Activated naive CD8-positive, alpha-beta T cell treated with anti-CD3 and anti-CD28 coated beads, Interleukin-2, amount 10 ng/mL, durations not matched to agents 7 days and 5 days (primary cell): Measurements from ENCODE around the gene MEN1. TPM values are rescaled to one million over a fixed set of nuclear protein-coding genes. Genes with fewer than 3 reads are reported as not detected.

Source experiments
- ATAC-seq: fragments of 150-1000 bp; cut with Tn5 transposase; one replicate; pipeline ENCODE4 v1.10.0; 2021; ENCODE audit warnings: low read depth, moderate library complexity
- POLR2A ChIA-PET: fragments of 350-600 bp; sonication (Branson Sonifier 250); formaldehyde crosslinking; loops from one replicate; lab custom pipeline; 2021; ENCODE audit warnings: antibody characterized with exemption; lab: Charles Lee
- DNase-seq: peaks from one replicate; pipeline ENCODE4 v3.0.0; 2021
- H3K27ac Mint-ChIP-seq: one replicate; pipeline ENCODE4 v1.8.0; 2022; ENCODE audit warnings: mild to moderate bottlenecking, mixed read lengths
- H3K27me3 Mint-ChIP-seq: one replicate; pipeline ENCODE4 v1.8.0; 2022; ENCODE audit warnings: mild to moderate bottlenecking, moderate library complexity, mixed read lengths
- H3K36me3 Mint-ChIP-seq: one replicate; pipeline ENCODE4 v1.8.0; 2021; ENCODE audit warnings: mild to moderate bottlenecking, mixed read lengths
- H3K4me1 Mint-ChIP-seq: one replicate; pipeline ENCODE4 v1.8.0; 2021; ENCODE audit warnings: mixed read lengths
- H3K4me3 Mint-ChIP-seq: one replicate; pipeline ENCODE4 v1.8.0; 2022; ENCODE audit warnings: mild to moderate bottlenecking, moderate library complexity, mixed read lengths
- H3K9me3 Mint-ChIP-seq: one replicate; pipeline ENCODE4 v1.8.0; 2021; ENCODE audit warnings: mixed read lengths
- total RNA-seq, 2 experiments: library from RNA; stranded (reverse); gene quantifications; one replicate each; pipeline ENCODE4 v1.2.3, GENCODE V29; 2021

The MEN1 gene
- total RNA-seq, 2 experiments from 2014 or later, result 37.4 to 39.0 TPM

DNA sequence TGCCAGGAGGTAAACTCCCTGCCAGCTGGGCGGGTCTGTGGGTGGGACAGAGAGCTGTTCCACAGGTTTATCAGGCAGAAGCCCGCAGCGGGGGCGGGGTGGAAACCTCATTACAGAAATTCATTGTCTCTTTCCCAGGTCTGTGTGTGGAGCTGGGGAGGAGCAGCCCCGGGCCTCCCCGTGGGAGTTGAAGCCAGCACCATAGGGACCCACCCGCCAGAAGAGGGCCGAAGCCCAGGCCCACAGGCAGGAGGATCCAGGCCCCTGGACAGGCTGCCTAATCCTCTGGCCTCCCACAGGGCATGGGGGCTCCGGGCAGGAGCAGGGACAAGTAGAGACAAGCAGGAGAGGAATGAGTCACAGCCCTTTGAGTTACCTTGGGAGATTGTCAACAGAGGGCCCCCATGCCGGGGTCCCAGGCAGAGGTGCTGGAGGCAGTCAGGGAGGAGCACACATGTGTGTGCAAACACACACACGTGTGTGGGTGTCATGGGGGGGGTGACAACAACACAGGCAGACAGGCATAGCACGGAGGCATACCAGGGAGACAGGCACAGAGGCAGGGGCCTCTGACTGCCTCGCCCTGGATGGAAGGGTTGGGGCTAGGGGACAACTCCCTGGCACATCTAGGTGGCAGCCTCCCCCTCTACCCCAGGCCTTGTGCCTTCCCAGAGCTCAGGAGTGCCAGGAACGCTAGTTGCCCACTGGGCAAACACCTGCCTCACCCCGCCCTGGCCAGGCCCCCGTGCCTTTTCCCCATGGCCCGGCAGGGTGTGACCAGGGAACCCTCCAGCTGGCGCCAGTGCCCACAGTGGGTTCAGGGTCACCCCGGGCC is 32.7 kb upstream of the MEN1 start:
- DNase-seq (no peak), ATAC-seq (no peak)
- POLR2A ChIA-PET, result interaction anchor here (1.0 to 1.6 kb wide), 3 partner anchors 33 to 99 kb away, joined by 4 to 5 read pairs (median 5); partner anchors contain the start of genes MEN1, RASGRP2 and SF1
- Mint-ChIP-seq H3K27ac (no peak overlapping the region), H3K4me3 (peak overlapping the region; percentile 91), H3K9me3 (no peaks in the 10 kb centered on the region), H3K4me1 (peaks cover 15% of the 10 kb centered on the region), H3K36me3 (no peaks in the 10 kb centered on the region), H3K27me3 (no peaks in the 10 kb centered on the region)

GRCh38 chr11:64842366-64842759 is 32.0 kb upstream of the MEN1 start:
- DNase-seq (no peak), ATAC-seq (no peak)
- Mint-ChIP-seq H3K9me3 (no peaks in the 10 kb centered on the region), H3K36me3 (no peaks in the 10 kb centered on the region), H3K27me3 (no peaks in the 10 kb centered on the region), H3K27ac (no peak overlapping the region), H3K4me1 (peaks cover 13% of the 10 kb centered on the region), H3K4me3 (no peak overlapping the region)
- POLR2A ChIA-PET, result no interaction called here

DNA sequence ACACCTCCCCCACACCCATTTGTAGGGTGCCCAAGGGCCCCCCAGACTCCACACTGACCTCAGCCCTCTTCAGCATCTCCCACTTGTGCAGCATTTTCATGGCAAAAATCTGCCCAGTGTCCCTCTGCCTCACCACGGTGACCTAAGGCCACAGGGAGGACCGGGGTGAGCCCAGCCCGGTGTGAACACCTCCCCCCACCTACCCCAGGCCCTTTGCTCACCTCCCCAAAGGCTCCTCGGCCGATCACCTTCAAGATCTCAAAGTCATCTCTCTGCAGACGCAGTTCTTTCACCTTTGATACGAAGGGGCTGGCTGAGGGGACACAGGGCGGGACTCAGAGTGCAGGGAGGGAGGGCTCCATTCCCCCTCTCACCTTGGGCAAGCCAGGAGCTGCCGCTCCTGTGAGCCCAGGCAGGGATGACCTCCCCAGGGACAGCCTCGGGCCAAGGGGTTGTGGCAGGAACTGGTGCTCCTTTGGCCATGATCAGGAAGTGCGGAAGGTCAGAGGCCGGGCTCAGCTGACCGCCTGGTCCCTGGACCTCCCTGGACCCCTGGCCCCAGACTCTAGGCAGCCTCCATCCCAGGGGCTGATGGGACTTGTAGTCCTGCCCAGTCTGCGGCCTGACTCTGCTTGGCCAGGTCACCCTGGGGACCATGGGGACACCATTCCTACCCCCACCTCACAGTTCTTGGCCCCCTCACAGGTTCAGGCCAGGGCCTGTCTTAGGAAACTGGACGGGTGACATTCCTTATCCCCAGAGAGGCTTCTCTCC is 31.4 kb upstream of the MEN1 start:
- no peak overlapping the region for H3K27ac Mint-ChIP-seq
- no peak for DNase-seq
- POLR2A ChIA-PET, result no interaction called here
- no peaks in the 10 kb centered on the region for H3K27me3 Mint-ChIP-seq
- ATAC-seq, result no peak
- H3K9me3 Mint-ChIP-seq, result no peaks in the 10 kb centered on the region
- H3K36me3 Mint-ChIP-seq, result no peaks in the 10 kb centered on the region
- H3K4me1 Mint-ChIP-seq, result peaks cover 14% of the 10 kb centered on the region
- H3K4me3 Mint-ChIP-seq, result no peak overlapping the region

GRCh38 chr11:64839887-64840782 is 29.8 kb upstream of the MEN1 start:
- POLR2A ChIA-PET, result no interaction called here
- H3K27ac Mint-ChIP-seq, result no peak overlapping the region

DNA sequence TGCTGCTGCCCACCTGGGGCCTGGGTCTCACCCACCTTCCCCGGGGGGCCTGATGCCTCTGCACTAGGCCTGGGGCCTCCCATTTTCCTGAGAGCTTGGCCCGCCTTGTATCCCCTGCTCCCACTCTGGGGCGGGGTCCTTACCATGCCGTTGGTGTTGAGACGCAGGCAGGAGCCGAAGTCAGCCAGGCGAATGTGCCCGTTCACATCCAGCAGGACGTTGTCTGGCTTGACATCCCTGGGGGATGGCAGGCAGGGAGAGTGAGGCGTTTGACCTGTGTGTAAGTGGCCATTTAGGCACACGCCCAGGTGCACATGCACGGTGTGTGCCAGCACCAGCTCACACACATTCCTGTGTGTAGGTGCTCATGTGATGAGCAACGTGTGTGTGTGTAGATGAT is 29.0 kb upstream of the MEN1 start:
- POLR2A ChIA-PET, result no interaction called here

More at GRCh38 chr11:64839887-64840782, 29.8 kb upstream of the MEN1 start:
- no peak for DNase-seq
- ATAC-seq, result no peak
- no peak overlapping the region for H3K4me3 Mint-ChIP-seq
- H3K4me1 Mint-ChIP-seq, result peaks cover 11% of the 10 kb centered on the region
- H3K27me3 Mint-ChIP-seq, result no peaks in the 10 kb centered on the region
- no peaks in the 10 kb centered on the region for H3K9me3 Mint-ChIP-seq
- no peaks in the 10 kb centered on the region for H3K36me3 Mint-ChIP-seq

DNA sequence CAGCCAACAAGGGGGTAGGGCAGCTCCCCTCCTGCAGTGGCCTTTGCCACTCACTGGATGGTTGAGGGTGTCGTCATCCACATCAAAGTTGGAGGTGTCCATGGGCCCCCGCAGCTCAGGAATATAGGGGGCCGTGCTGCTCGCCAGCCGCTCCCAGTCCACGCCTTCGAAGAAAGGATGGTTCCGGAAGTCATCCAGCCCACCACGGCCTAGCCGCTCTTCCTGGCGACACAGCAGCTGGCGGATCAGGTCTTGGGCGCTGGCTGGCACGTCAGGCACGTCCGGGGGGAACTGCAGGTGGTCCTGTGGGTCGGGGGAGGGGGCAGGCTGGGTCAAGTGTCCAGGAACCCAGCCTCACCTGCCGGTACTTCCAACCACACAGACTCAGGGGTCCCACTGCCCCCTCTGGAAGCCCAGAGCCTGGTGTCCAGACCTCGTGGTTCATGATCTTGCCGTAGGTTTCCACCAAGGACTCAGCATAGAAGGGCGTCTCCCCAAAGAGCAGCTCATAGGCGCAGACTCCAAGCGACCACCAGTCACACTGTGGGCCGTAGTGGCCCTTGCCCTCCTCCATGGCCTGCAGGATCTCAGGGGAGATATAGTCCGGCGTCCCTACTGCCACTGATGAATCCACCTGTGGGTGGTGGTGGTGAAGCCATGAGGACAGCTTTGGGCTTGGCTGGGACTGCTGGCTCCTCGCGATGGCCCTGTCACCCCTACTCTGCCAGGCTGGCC is 28.4 kb upstream of the MEN1 start:
- POLR2A ChIA-PET, result no interaction called here

More for the DNA sequence above, 29.0 kb upstream of the MEN1 start:
- Mint-ChIP-seq H3K4me3 (no peak overlapping the region), H3K27me3 (no peaks in the 10 kb centered on the region), H3K9me3 (no peaks in the 10 kb centered on the region), H3K27ac (no peak overlapping the region), H3K4me1 (peaks cover 9% of the 10 kb centered on the region), H3K36me3 (no peaks in the 10 kb centered on the region)
- ATAC-seq, result no peak
- DNase-seq, result no peak

GRCh38 chr11:64837887-64838351 is 27.6 kb upstream of the MEN1 start:
- DNase-seq (no peak), ATAC-seq (no peak)
- Mint-ChIP-seq H3K27ac (no peak overlapping the region), H3K4me1 (peaks cover 4% of the 10 kb centered on the region), H3K4me3 (no peak overlapping the region), H3K27me3 (no peaks in the 10 kb centered on the region), H3K9me3 (no peaks in the 10 kb centered on the region), H3K36me3 (no peaks in the 10 kb centered on the region)
- POLR2A ChIA-PET, result no interaction called here

More for the DNA sequence above, 28.4 kb upstream of the MEN1 start:
- H3K4me3 Mint-ChIP-seq, result no peak overlapping the region
- H3K27me3 Mint-ChIP-seq, result no peaks in the 10 kb centered on the region
- DNase-seq (no peak), ATAC-seq (no peak)
- H3K27ac Mint-ChIP-seq, result no peak overlapping the region
- peaks cover 7% of the 10 kb centered on the region for H3K4me1 Mint-ChIP-seq
- H3K9me3 Mint-ChIP-seq, result no peaks in the 10 kb centered on the region
- no peaks in the 10 kb centered on the region for H3K36me3 Mint-ChIP-seq

DNA sequence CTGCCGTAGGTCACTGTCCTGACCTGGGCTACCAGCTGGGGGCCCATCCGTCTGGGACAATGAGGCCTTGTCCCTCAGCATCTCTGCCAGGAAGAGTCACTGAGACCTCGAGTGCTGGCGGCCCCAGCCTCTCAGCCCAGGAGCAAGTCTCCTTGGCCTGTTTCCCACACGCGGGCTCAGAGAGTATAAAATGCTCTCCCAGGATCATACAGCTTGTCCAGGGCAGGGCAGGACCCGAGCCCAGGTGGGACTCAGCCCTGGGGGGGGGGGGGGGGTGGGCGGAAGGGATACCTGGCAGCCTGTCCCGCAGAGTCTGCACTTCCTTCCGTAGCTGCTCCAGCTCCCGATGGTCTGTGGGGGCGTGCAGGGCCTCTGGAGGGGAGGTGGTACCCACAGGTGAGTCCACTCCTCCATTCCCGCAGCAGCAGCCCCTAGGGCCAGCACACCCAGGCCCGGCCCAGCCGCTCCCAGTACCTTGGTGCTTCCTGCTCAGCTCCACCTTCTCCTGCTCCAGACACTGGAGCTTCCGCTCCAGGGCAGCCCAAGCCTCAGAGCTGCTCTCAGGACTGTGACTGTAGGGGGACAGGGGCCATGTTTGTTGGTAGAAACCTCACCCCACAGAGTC is 26.2 kb upstream of the MEN1 start:
- ATAC-seq, result no peak
- no peaks in the 10 kb centered on the region for H3K27me3 Mint-ChIP-seq
- H3K27ac Mint-ChIP-seq, result peak overlapping the region; percentile 60

GRCh38 chr11:64835616-64836447 is 25.5 kb upstream of the MEN1 start:
- Mint-ChIP-seq H3K9me3 (no peaks in the 10 kb centered on the region), H3K4me1 (peaks cover 4% of the 10 kb centered on the region), H3K27me3 (no peaks in the 10 kb centered on the region), H3K4me3 (no peak overlapping the region), H3K36me3 (no peaks in the 10 kb centered on the region), H3K27ac (no peak overlapping the region)
- DNase-seq (no peak), ATAC-seq (no peak)
- POLR2A ChIA-PET, result interaction anchor here (0.6 to 1.3 kb wide), 2 partner anchors 9 to 10 kb away, joined by 5 to 6 read pairs; partner anchors contain the start of gene CDC42BPG

More for the DNA sequence above, 26.2 kb upstream of the MEN1 start:
- Mint-ChIP-seq H3K9me3 (no peaks in the 10 kb centered on the region), H3K36me3 (no peaks in the 10 kb centered on the region), H3K4me1 (peaks cover 4% of the 10 kb centered on the region), H3K4me3 (no peak overlapping the region)
- DNase-seq, result no peak
- POLR2A ChIA-PET, result interaction anchor here (0.6 to 1.3 kb wide), 2 partner anchors 8 to 10 kb away, joined by 5 to 6 read pairs; partner anchors contain the start of gene CDC42BPG

DNA sequence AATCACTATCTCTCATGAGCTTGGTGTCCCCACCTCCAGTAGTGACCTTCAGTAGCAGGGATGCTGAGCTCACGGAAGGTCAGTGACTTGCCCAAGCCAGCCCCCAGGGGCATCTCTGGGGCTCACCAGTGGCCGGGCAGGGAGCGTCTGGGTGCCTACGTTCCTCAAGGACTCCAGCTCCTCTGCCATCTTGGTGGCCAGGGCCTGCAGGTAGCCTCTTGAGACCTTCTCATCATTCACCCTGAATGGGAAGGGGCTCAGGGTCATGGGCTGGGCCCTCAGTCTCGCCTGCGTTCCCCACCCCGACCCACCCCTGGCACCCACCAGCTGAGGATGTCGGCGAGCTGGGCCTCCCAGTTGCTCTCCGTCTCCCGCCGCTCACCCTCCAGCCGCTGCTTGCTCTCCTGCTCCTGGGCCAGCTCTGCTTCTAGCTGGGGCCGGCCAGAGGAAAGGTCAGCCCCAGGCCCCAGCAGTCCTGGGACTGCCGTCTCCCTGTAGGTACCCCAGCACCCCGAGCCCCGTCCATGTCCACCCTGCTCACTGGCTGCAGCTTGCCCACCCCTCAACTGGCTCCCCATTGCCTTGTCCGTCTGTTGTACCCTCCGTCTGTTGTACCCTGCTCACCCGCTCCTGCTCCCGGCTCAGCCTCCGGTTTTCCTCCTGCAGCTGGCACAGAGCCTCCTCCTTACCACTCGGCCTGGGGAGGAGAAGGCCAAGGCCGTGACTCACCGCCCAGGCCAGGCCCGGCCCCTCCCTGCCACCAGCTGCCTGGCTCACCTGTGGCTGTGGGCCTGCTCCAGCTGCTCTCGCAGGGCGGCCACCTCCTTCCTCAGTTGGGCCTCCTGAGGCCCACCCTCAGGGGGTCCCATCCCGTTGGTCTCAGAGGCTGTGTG is 24.6 kb upstream of the MEN1 start:
- Mint-ChIP-seq H3K27me3 (no peaks in the 10 kb centered on the region), H3K4me3 (no peak overlapping the region), H3K27ac (no peak overlapping the region), H3K36me3 (no peaks in the 10 kb centered on the region), H3K9me3 (no peaks in the 10 kb centered on the region), H3K4me1 (peaks cover 4% of the 10 kb centered on the region)
- DNase-seq, result no peak
- POLR2A ChIA-PET, result no interaction called here
- no peak for ATAC-seq
